ENCODE results near the gene OSR1. TPM values are rescaled to one million over a fixed set of nuclear protein-coding genes. Genes with fewer than 3 reads are reported as not detected.
A peak's percentile ranks its signal among the peaks of the same experiment; 100 is the strongest.

The OSR1 gene
- total and polyA plus RNA-seq, 7 experiments from 2014 or later, result not detected

- peaks cover 16 to 22% of the 10 kb centered on the region in 2 donors for H3K27me3 ChIP-seq (ENCODE audit: control insufficient read depth in 2 of 2, insufficient read depth in 2 of 2, low read length in 2 of 2)
- no peaks in the 10 kb centered on the region for H3K36me3 ChIP-seq (ENCODE audit: control insufficient read depth in 2 of 3, insufficient read depth in 3 of 3, low read length in 3 of 3)
- Mint-ChIP-seq H3K27me3 (peaks cover 33 to 93% (median 43%) of the 10 kb centered on the region in 5 donors), H3K9me3 (peaks cover 0 to 2% (median 0%) of the 10 kb centered on the region in 11 donors), H3K36me3 (peaks cover 0 to 2% (median 0%) of the 10 kb centered on the region in 5 donors), H3K4me1 (peaks cover 19 to 37% (median 34%) of the 10 kb centered on the region in 7 donors), H3K27ac (peak overlapping the region in 2 of 9 donors; percentile 48 to 55), H3K4me3 (peak overlapping the region; percentile 39 to 99 (median 92))
- H3K27ac ChIP-seq (ENCODE audit: low read depth, low read length), result no peak overlapping the region
- intact Hi-C loops (cut with micrococcal nuclease), result loop anchor here (5.0 kb wide), 5 partner anchors 108 to 802 kb away; partner anchors contain the start of genes RDH14 (in 2 of the 2), TTC32 (in 1 of the 2) and WDR35 (in 1 of the 2)
- DNase-seq (no peak), ATAC-seq (no peak)
- CTCF ChIA-PET, result interaction anchor here (0.7 kb wide), 1 partner anchor 615 kb away, joined by 3 read pairs; no protein-coding TSS in a partner anchor
- no peaks in the 10 kb centered on the region for H3K9me3 ChIP-seq (ENCODE audit: control insufficient read depth in 2 of 3, low read length in 3 of 3)
- POLR2A ChIA-PET, result interaction anchor here (1.0 kb wide), 1 partner anchor 13 kb away, joined by 3 read pairs; no protein-coding TSS in a partner anchor
- H3K4me3 ChIP-seq (ENCODE audit: low read length), result no peak overlapping the region
- peaks cover 7 to 16% of the 10 kb centered on the region in 2 donors for H3K4me1 ChIP-seq (ENCODE audit: control insufficient read depth in 2 of 2, insufficient read depth in 2 of 2, low read length in 2 of 2)
Observed at GRCh38 chr2:19364014-19364413, 5.6 kb upstream of the OSR1 start.

- Histone ChIP-seq H3K4me3 (ENCODE audit: low read length) (peak overlapping the region; percentile 79), H3K27ac (ENCODE audit: low read depth, low read length) (no peak overlapping the region), H3K27me3 (ENCODE audit: control insufficient read depth in 2 of 2, insufficient read depth in 2 of 2, low read length in 2 of 2) (peaks cover 19 to 26% of the 10 kb centered on the region in 2 donors), H3K9me3 (ENCODE audit: control insufficient read depth in 2 of 3, low read length in 3 of 3) (no peaks in the 10 kb centered on the region), H3K4me1 (ENCODE audit: control insufficient read depth in 2 of 2, insufficient read depth in 2 of 2, low read length in 2 of 2) (peaks cover 7 to 16% of the 10 kb centered on the region in 2 donors), H3K36me3 (ENCODE audit: control insufficient read depth in 2 of 3, insufficient read depth in 3 of 3, low read length in 3 of 3) (no peaks in the 10 kb centered on the region)
- ChIA-PET CTCF (interaction anchor here (0.7 kb wide), 1 partner anchor 614 kb away, joined by 3 read pairs; no protein-coding TSS in a partner anchor), POLR2A (interaction anchor here (1.0 kb wide), 1 partner anchor 13 kb away, joined by 3 read pairs; no protein-coding TSS in a partner anchor)
- ATAC-seq, result no peak
- H3K36me3 Mint-ChIP-seq, result peaks cover 0 to 2% (median 0%) of the 10 kb centered on the region in 5 donors
- DNase-seq, result no peak
- H3K27ac Mint-ChIP-seq, result peak overlapping the region in 6 of 9 donors; percentile 42 to 77 (median 61)
- H3K4me1 Mint-ChIP-seq, result peaks cover 19 to 37% (median 34%) of the 10 kb centered on the region in 7 donors
- H3K27me3 Mint-ChIP-seq, result peaks cover 38 to 97% (median 41%) of the 10 kb centered on the region in 5 donors
- peaks cover 0 to 2% (median 0%) of the 10 kb centered on the region in 11 donors for H3K9me3 Mint-ChIP-seq
- intact Hi-C loops (cut with micrococcal nuclease), result loop anchor here (1.0 to 5.0 kb wide), 8 partner anchors 109 to 1083 kb away; partner anchors contain the start of genes RDH14 (in 2 of the 2), RHOB (in 1 of the 2), TTC32 (in 1 of the 2) and WDR35 (in 1 of the 2)
- peak overlapping the region; percentile 88 to 99 (median 94) for H3K4me3 Mint-ChIP-seq
Observed at GRCh38 chr2:19363474-19363778, 5.0 kb upstream of the OSR1 start.

GRCh38 chr2:19362755-19363473 is 4.5 kb upstream of the OSR1 start:
- CTCF ChIA-PET, result no interaction called here
- POLR2A ChIA-PET, result interaction anchor here (1.0 kb wide), 1 partner anchor 14 kb away, joined by 3 read pairs; no protein-coding TSS in a partner anchor
- DNase-seq (peak in 3 of 9 donors; percentile 41 to 46 (median 44)), ATAC-seq (peak; percentile 38)
- Histone ChIP-seq H3K4me1 (ENCODE audit: control insufficient read depth in 2 of 2, insufficient read depth in 2 of 2, low read length in 2 of 2) (peaks cover 7 to 20% of the 10 kb centered on the region in 2 donors), H3K27me3 (ENCODE audit: control insufficient read depth in 2 of 2, insufficient read depth in 2 of 2, low read length in 2 of 2) (peaks cover 19 to 30% of the 10 kb centered on the region in 2 donors), H3K4me3 (ENCODE audit: low read length) (peak overlapping the region; percentile 79), H3K27ac (ENCODE audit: low read depth, low read length) (no peak overlapping the region), H3K9me3 (ENCODE audit: control insufficient read depth in 2 of 3, low read length in 3 of 3) (no peaks in the 10 kb centered on the region), H3K36me3 (ENCODE audit: control insufficient read depth in 2 of 3, insufficient read depth in 3 of 3, low read length in 3 of 3) (no peaks in the 10 kb centered on the region)
- Mint-ChIP-seq H3K9me3 (peaks cover 0 to 2% (median 0%) of the 10 kb centered on the region in 11 donors), H3K27me3 (peaks cover 39 to 97% (median 43%) of the 10 kb centered on the region in 5 donors), H3K27ac (peak overlapping the region in 8 of 9 donors; percentile 40 to 90 (median 80)), H3K36me3 (peaks cover 0 to 2% (median 0%) of the 10 kb centered on the region in 5 donors), H3K4me3 (peak overlapping the region; percentile 88 to 99 (median 94)), H3K4me1 (peaks cover 19 to 40% (median 35%) of the 10 kb centered on the region in 7 donors)
- intact Hi-C loops (cut with micrococcal nuclease), result loop anchor here (1.0 to 5.0 kb wide), 9 partner anchors 15 to 1084 kb away; partner anchors contain the start of genes RDH14 (in 2 of the 2), RHOB (in 1 of the 2), TTC32 (in 1 of the 2) and WDR35 (in 1 of the 2)

GRCh38 chr2:19362094-19362754 is 3.8 kb upstream of the OSR1 start:
- Mint-ChIP-seq H3K27me3 (peaks cover 45 to 97% (median 50%) of the 10 kb centered on the region in 5 donors), H3K4me3 (peak overlapping the region; percentile 88 to 99 (median 94)), H3K9me3 (peaks cover 0 to 2% (median 0%) of the 10 kb centered on the region in 11 donors), H3K27ac (peak overlapping the region in 8 of 9 donors; percentile 55 to 90 (median 80)), H3K4me1 (peaks cover 25 to 47% (median 42%) of the 10 kb centered on the region in 7 donors), H3K36me3 (peaks cover 0 to 2% (median 0%) of the 10 kb centered on the region in 5 donors)
- peak overlapping the region; percentile 79 for H3K4me3 ChIP-seq (ENCODE audit: low read length)
- no peaks in the 10 kb centered on the region for H3K9me3 ChIP-seq (ENCODE audit: control insufficient read depth in 2 of 3, low read length in 3 of 3)
- ChIA-PET CTCF (no interaction called here), POLR2A (interaction anchor here (2.1 to 4.0 kb wide), 2 partner anchors 12 to 15 kb away, joined by 10 to 27 read pairs; no protein-coding TSS in a partner anchor)
- DNase-seq (peak in 5 of 9 donors; percentile 42 to 66 (median 49)), ATAC-seq (peak; percentile 45)
- peaks cover 7 to 27% of the 10 kb centered on the region in 2 donors for H3K4me1 ChIP-seq (ENCODE audit: control insufficient read depth in 2 of 2, insufficient read depth in 2 of 2, low read length in 2 of 2)
- H3K27me3 ChIP-seq (ENCODE audit: control insufficient read depth in 2 of 2, insufficient read depth in 2 of 2, low read length in 2 of 2), result peaks cover 19 to 37% of the 10 kb centered on the region in 2 donors
- no peaks in the 10 kb centered on the region for H3K36me3 ChIP-seq (ENCODE audit: control insufficient read depth in 2 of 3, insufficient read depth in 3 of 3, low read length in 3 of 3)
- intact Hi-C loops (cut with micrococcal nuclease), result loop anchor here (1.0 to 5.0 kb wide), 9 partner anchors 14 to 1085 kb away; partner anchors contain the start of genes RDH14 (in 2 of the 2), RHOB (in 1 of the 2), TTC32 (in 1 of the 2) and WDR35 (in 1 of the 2)
- H3K27ac ChIP-seq (ENCODE audit: low read depth, low read length), result no peak overlapping the region

DNA sequence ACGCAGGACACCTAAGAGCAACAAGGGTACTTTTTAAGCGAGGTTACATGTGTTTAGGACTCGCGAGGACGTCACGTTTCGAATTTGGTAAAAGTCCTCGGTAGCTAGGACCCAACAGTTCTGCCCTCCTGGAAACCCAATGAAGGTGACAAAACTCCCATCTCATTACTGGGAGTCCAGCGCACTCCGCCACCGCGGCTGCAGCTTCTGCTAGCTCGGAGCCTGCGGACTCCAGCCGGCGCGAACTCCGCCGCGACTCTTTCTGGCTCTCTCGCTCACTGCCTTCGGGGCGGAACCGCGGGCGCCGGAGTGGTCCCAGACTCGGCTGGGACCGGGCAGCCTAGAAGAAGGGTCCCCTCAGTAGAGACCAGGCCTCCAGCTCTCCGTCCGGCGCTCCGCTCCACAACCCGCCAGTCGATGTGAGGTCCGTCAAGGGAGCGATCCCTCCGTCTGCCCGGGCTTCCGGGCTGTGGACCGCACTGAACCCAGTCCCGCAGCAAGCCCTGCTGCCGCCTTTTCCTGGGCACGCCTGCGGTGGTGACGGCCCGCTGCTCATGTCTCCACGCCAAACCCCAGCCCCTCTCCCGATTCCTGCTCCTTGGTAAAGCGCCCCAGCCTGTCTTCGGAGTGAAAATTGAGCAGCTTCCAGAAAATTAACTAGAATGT is 3.0 kb upstream of the OSR1 start:
- H3K4me3 ChIP-seq (ENCODE audit: low read length), result peak overlapping the region; percentile 79
- peak; percentile 10 for ATAC-seq
- ChIA-PET POLR2A (interaction anchor here (1.0 to 4.0 kb wide), 3 partner anchors 11 to 1290 kb away, joined by 3 to 27 read pairs (median 10); partner anchors contain the start of gene HS1BP3), CTCF (no interaction called here)
- H3K27me3 ChIP-seq (ENCODE audit: control insufficient read depth in 2 of 2, insufficient read depth in 2 of 2, low read length in 2 of 2), result peaks cover 19 to 44% of the 10 kb centered on the region in 2 donors
- peak overlapping the region in 7 of 9 donors; percentile 55 to 90 (median 77) for H3K27ac Mint-ChIP-seq
- DNase-seq, result no peak
- peak overlapping the region; percentile 88 to 99 (median 94) for H3K4me3 Mint-ChIP-seq
- peaks cover 0 to 2% (median 0%) of the 10 kb centered on the region in 5 donors for H3K36me3 Mint-ChIP-seq
- no peaks in the 10 kb centered on the region for H3K36me3 ChIP-seq (ENCODE audit: control insufficient read depth in 2 of 3, insufficient read depth in 3 of 3, low read length in 3 of 3)
- no peak overlapping the region for H3K27ac ChIP-seq (ENCODE audit: low read depth, low read length)
- H3K9me3 Mint-ChIP-seq, result peaks cover 0 to 5% (median 0%) of the 10 kb centered on the region in 11 donors
- no peaks in the 10 kb centered on the region for H3K9me3 ChIP-seq (ENCODE audit: control insufficient read depth in 2 of 3, low read length in 3 of 3)
- H3K4me1 Mint-ChIP-seq, result peaks cover 33 to 54% (median 50%) of the 10 kb centered on the region in 7 donors
- peaks cover 53 to 99% (median 57%) of the 10 kb centered on the region in 5 donors for H3K27me3 Mint-ChIP-seq
- intact Hi-C loops (cut with micrococcal nuclease), result loop anchor here (5.0 kb wide), 5 partner anchors 111 to 799 kb away; partner anchors contain the start of genes RDH14 (in 2 of the 2), TTC32 (in 1 of the 2) and WDR35 (in 1 of the 2)
- H3K4me1 ChIP-seq (ENCODE audit: control insufficient read depth in 2 of 2, insufficient read depth in 2 of 2, low read length in 2 of 2), result peaks cover 7 to 34% of the 10 kb centered on the region in 2 donors
